ENCODE data around the gene ARMC9.

DNA sequence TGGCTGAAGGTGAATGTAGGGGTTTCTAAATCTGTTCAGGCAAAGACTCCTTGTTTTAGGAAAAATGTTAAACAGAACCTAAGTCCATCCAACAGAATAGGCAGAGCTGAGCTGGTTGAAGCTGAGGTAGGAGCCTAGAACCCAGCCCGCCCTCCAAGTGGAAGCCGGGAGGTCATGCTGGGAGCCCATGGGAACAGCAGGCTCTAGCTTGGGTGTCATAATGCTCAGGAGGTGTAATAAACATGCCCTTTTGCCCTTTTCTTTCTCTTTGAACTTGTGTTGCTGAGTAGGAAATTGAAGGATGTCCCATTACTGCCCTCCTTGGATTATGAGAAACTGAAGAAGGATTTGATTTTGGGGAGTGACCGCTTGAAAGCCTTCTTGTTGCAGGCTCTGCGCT, 60.3 kb downstream of the ARMC9 start:
- TF ChIP-seq BCL11A (tag by site-specific recombination; IDR thresholded peaks at IDR 0.05; ENCODE audit: low read depth) (no peak), ZNF777 (tag by site-specific recombination; IDR thresholded peaks at IDR 0.05; ENCODE audit: borderline replicate concordance) (no peak)
